ENCODE results near the gene AKNA.

AKNA gene

GRCh38 chr9:114316605-114317230 is 71.1 kb downstream of the AKNA start:
- no peak for DNase-seq

- no peak for DNase-seq
Observed at GRCh38 chr9:114315723-114316363, 71.9 kb downstream of the AKNA start.

GRCh38 chr9:114314881-114315722 is 72.7 kb downstream of the AKNA start:
- DNase-seq, result no peak

- DNase-seq, result no peak
Observed at GRCh38 chr9:114314256-114314867, 73.4 kb downstream of the AKNA start.

- no peak for DNase-seq
Observed at GRCh38 chr9:114313186-114313585, 74.6 kb downstream of the AKNA start.

- DNase-seq, result no peak
Observed at GRCh38 chr9:114312513-114312875, 75.3 kb downstream of the AKNA start.

GRCh38 chr9:114311571-114312512 is 75.9 kb downstream of the AKNA start:
- no peak for DNase-seq

GRCh38 chr9:114310471-114311450 is 77.0 kb downstream of the AKNA start:
- no peak for DNase-seq

- DNase-seq, result no peak
Observed at GRCh38 chr9:114309096-114309495, 78.7 kb downstream of the AKNA start.

GRCh38 chr9:114308361-114308950 is 79.3 kb downstream of the AKNA start:
- no peak for DNase-seq

GRCh38 chr9:114307899-114308267 is 79.9 kb downstream of the AKNA start:
- DNase-seq, result no peak

GRCh38 chr9:114304416-114305188 is 83.2 kb downstream of the AKNA start:
- DNase-seq, result no peak

GRCh38 chr9:114303977-114304376 is 83.8 kb downstream of the AKNA start:
- no peak for DNase-seq

- no peak for DNase-seq
Observed at GRCh38 chr9:114303571-114303970, 84.2 kb downstream of the AKNA start.

GRCh38 chr9:114302727-114303126 is 85.1 kb downstream of the AKNA start:
- no peak for DNase-seq

GRCh38 chr9:114301798-114302565 is 85.8 kb downstream of the AKNA start:
- DNase-seq, result no peak

GRCh38 chr9:114300846-114301797 is 86.7 kb downstream of the AKNA start:
- DNase-seq, result no peak
